ENCODE data around the gene PLA2G2F.

Gene PLA2G2F

GRCh38 chr1:20191266-20191825 lies 52.2 kb downstream of the PLA2G2F start:
- CTCF ChIA-PET = interaction anchor here (0.7 to 6.1 kb wide), 3 partner anchors 11 to 216 kb away, joined by 3 to 72 read pairs (median 6); no protein-coding TSS in a partner anchor
- no peak overlapping the region for H3K4me3 ChIP-seq (ENCODE audit: low read depth, low read length)
- POLR2A ChIA-PET = no interaction called here
- DNase-seq (ENCODE audit: low read depth, low spot score) = no peak
- no peak for TF ChIP-seq CTCF (IDR thresholded peaks at IDR 0.05; ENCODE audit: insufficient read depth, low read length, missing control alignments)

GRCh38 chr1:20192364-20192763 lies 53.2 kb downstream of the PLA2G2F start:
- CTCF ChIA-PET = interaction anchor here (1.4 to 6.6 kb wide), 3 partner anchors 13 to 217 kb away, joined by 6 to 72 read pairs (median 53); no protein-coding TSS in a partner anchor
- no peak for TF ChIP-seq CTCF (IDR thresholded peaks at IDR 0.05; ENCODE audit: insufficient read depth, low read length, missing control alignments)
- H3K4me3 ChIP-seq (ENCODE audit: low read depth, low read length) = no peak overlapping the region
- POLR2A ChIA-PET = no interaction called here
- DNase-seq (ENCODE audit: low read depth, low spot score) = no peak

- POLR2A ChIA-PET = no interaction called here
- TF ChIP-seq CTCF (IDR thresholded peaks at IDR 0.05; ENCODE audit: insufficient read depth, low read length, missing control alignments) = no peak
- DNase-seq (ENCODE audit: low read depth, low spot score) = no peak
- CTCF ChIA-PET = interaction anchor here (0.6 to 6.6 kb wide), 11 partner anchors 10 to 301 kb away, joined by 3 to 101 read pairs (median 7); no protein-coding TSS in a partner anchor
- no peak overlapping the region for H3K4me3 ChIP-seq (ENCODE audit: low read depth, low read length)
Observed at GRCh38 chr1:20192871-20193411, 53.8 kb downstream of the PLA2G2F start.

- no peak for DNase-seq (ENCODE audit: low read depth, low spot score)
- POLR2A ChIA-PET = no interaction called here
- CTCF ChIA-PET = interaction anchor here (0.7 to 6.6 kb wide), 22 partner anchors 9 to 324 kb away, joined by 3 to 101 read pairs (median 8); no protein-coding TSS in a partner anchor
- H3K4me3 ChIP-seq (ENCODE audit: low read depth, low read length) = no peak overlapping the region
- no peak for TF ChIP-seq CTCF (IDR thresholded peaks at IDR 0.05; ENCODE audit: insufficient read depth, low read length, missing control alignments)
Observed at GRCh38 chr1:20194224-20194623, 55.1 kb downstream of the PLA2G2F start.

- H3K4me3 ChIP-seq (ENCODE audit: low read depth, low read length) = no peak overlapping the region
- ChIA-PET POLR2A (interaction anchor here (0.7 kb wide), 1 partner anchor 189 kb away, joined by 3 read pairs; no protein-coding TSS in a partner anchor), CTCF (interaction anchor here (0.6 to 6.6 kb wide), 41 partner anchors 8 to 324 kb away, joined by 3 to 101 read pairs (median 5); no protein-coding TSS in a partner anchor)
- DNase-seq (ENCODE audit: low read depth, low spot score) = no peak
- peak; percentile 85 for TF ChIP-seq CTCF (IDR thresholded peaks at IDR 0.05; ENCODE audit: insufficient read depth, low read length, missing control alignments)
Observed at GRCh38 chr1:20194757-20195461, 55.8 kb downstream of the PLA2G2F start.

GRCh38 chr1:20195462-20195780 lies 56.3 kb downstream of the PLA2G2F start:
- POLR2A ChIA-PET = interaction anchor here (0.7 kb wide), 1 partner anchor 189 kb away, joined by 3 read pairs; no protein-coding TSS in a partner anchor
- CTCF ChIA-PET = interaction anchor here (0.6 to 6.6 kb wide), 33 partner anchors 8 to 299 kb away, joined by 3 to 101 read pairs (median 5); no protein-coding TSS in a partner anchor
- no peak overlapping the region for H3K4me3 ChIP-seq (ENCODE audit: low read depth, low read length)
- DNase-seq (ENCODE audit: low read depth, low spot score) = no peak
- TF ChIP-seq CTCF (IDR thresholded peaks at IDR 0.05; ENCODE audit: insufficient read depth, low read length, missing control alignments) = no peak

All from AG04449 (cell line).